ENCODE data around the gene CYP4F22.
"Not testable (repeated sequence)": the region's sequence is repeated elsewhere in the genome, so short reads cannot be mapped to it uniquely, and the experiment has no call there.

Gene CYP4F22

GRCh38 chr19:15479391-15480345 is 28.7 kb upstream of the CYP4F22 start, which contains the start of gene PGLYRP2:
TSS of gene PGLYRP2 (minus strand) at chr19:15479501. CDS start at chr19:15479371, 130 bp downstream.
- peak; percentile 30 for DNase-seq (ENCODE audit: low read depth)
- H3K4me3 ChIP-seq (ENCODE audit: low read length): no peak within 1 kb of the TSS
- peak; percentile 36 for TF ChIP-seq CTCF (IDR thresholded peaks at IDR 0.05; ENCODE audit: insufficient read depth, low read depth, low read length, missing control alignments)

- H3K4me3 ChIP-seq (ENCODE audit: low read length); DNase-seq (ENCODE audit: low read depth): not testable (repeated sequence)
Observed at GRCh38 chr19:15480996-15481395, 27.3 kb upstream of the CYP4F22 start.

GRCh38 chr19:15485768-15486167 is 22.6 kb upstream of the CYP4F22 start:
- not testable (repeated sequence) for H3K4me3 ChIP-seq (ENCODE audit: low read length); DNase-seq (ENCODE audit: low read depth)

- no peak overlapping the region for H3K4me3 ChIP-seq (ENCODE audit: low read length)
- TF ChIP-seq CTCF (IDR thresholded peaks at IDR 0.05; ENCODE audit: insufficient read depth, low read depth, low read length, missing control alignments): no peak
- no peak for DNase-seq (ENCODE audit: low read depth)
Observed at GRCh38 chr19:15487038-15487437, 21.3 kb upstream of the CYP4F22 start.

GRCh38 chr19:15488489-15489226 is 19.7 kb upstream of the CYP4F22 start:
- no peak overlapping the region for H3K4me3 ChIP-seq (ENCODE audit: low read length)
- TF ChIP-seq CTCF (IDR thresholded peaks at IDR 0.05; ENCODE audit: insufficient read depth, low read depth, low read length, missing control alignments): no peak
- DNase-seq (ENCODE audit: low read depth): no peak

- TF ChIP-seq CTCF (IDR thresholded peaks at IDR 0.05; ENCODE audit: insufficient read depth, low read depth, low read length, missing control alignments): no peak
- H3K4me3 ChIP-seq (ENCODE audit: low read length): no peak overlapping the region
- no peak for DNase-seq (ENCODE audit: low read depth)
Observed at GRCh38 chr19:15495151-15495550, 13.2 kb upstream of the CYP4F22 start.

GRCh38 chr19:15498156-15498858 is 10.0 kb upstream of the CYP4F22 start:
- no peak for DNase-seq (ENCODE audit: low read depth)
- no peak overlapping the region for H3K4me3 ChIP-seq (ENCODE audit: low read length)
- TF ChIP-seq CTCF (IDR thresholded peaks at IDR 0.05; ENCODE audit: insufficient read depth, low read depth, low read length, missing control alignments): no peak
